GM18907 (cell line): Measurements from ENCODE around the gene TMEM42.
"Not testable (repeated sequence)": the region's sequence is repeated elsewhere in the genome, so short reads cannot be mapped to it uniquely, and the experiment has no call there.

Source experiments
- ATAC-seq: cut with Tn5 transposase; IDR thresholded peaks from one replicate; pipeline ENCODE4 v1.9.1; 2021; ENCODE audit warnings: mild to moderate bottlenecking, moderate library complexity; ENCODE audit not compliant: unreplicated experiment

TMEM42 gene

DNA sequence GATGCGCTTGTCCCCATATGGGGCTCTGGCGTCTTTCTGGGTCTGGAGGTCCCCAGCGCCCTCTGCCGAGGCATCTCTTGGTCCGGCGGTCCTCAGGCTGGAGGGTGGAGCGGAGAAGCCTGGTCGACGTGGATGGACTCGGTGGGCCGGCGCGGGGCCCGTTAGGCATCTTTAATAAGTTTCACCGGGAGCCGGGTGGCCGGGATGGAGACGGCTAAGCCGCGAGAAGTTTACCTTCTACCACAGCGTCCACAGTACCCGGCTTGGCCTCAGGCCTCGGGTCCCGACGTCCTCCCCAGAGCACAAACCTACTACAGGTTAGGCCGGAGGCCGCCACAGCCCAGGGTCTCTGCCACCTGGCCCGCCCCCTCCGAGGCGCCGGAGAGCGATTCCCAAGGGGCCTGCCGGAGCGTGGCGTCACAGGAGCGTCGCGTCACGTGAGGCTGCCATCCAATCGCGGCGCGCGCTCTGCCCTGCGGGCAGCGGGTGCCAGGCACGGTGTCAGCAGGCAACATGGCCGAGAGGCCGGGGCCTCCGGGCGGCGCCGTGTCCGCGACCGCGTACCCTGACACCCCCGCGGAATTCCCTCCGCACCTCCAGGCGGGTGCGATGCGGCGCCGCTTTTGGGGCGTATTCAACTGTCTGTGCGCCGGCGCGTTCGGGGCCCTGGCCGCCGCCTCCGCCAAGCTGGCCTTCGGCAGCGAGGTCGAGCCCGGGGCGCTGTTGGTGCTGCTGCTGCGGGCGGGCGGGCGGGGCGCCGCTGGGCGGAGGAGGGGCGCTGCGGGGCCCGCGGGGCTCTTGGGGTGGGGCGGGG lies at the start of gene TMEM42:
TSS of gene TMEM42 (plus strand) at position 501 of the 814 bp plus-strand sequence. CDS start at position 514, 13 bp downstream.
- ATAC-seq = peak; percentile 94

DNA sequence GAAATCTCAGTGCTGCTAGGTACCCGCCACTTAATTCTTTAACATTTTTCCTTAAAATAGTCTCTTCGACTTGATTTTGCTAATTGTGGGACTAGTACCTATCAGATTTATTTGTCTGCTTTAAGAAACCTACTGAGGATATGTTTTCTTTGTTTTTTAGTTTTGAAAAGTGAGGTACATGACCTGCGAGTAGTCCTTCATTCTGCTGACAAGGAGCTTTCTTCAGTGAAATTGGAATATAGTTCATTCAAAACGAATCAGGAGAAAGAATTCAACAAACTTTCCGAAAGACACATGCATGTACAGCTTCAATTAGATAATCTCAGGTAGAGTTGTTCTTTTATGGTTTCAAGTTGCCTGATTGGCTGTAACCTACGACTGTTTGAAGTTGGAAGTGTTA lies 47.0 kb upstream of the TMEM42 start:
- ATAC-seq = no peak

DNA sequence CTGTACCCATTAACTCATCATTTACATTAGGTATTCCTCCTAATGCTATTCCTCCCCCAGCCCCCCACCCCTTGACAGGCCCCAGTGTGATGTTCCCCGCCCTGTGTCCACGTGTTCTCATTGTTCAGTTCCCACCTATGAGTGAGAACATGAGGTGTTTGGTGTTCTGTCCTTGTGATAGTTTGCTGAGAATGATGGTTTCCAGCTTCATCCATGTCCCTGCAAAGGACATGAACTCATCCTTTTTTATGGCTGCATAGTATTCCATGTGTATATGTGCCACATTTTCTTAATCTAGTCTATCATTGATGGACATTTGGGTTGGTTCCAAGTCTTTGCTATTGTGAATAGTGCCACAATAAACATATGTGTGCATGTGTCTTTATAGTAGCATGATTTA lies 45.4 kb upstream of the TMEM42 start:
- ATAC-seq = not testable (repeated sequence)

- not testable (repeated sequence) for ATAC-seq
Observed at GRCh38 chr3:44821206-44821605, 40.5 kb upstream of the TMEM42 start.

- ATAC-seq = no peak
Observed at GRCh38 chr3:44825264-44825925, 36.3 kb upstream of the TMEM42 start.

DNA sequence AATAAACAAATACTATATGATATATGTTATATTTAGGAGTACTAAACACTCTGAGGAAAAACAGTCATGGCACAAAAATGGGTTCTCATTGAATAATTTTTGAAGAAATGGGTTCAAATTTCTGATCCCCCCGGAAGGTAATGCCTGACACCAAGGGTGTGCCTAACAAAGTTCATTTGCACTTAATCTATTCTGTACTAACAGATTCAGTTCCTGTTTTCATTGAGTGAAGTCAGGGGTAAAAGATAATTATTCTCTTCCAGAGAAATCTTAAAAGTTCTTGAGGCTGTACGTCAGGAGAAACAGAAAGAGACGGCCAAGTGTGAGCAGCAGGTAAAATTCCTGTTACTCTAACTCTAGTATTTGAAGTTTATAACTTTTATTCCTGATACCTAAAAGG lies 34.5 kb upstream of the TMEM42 start:
- ATAC-seq = no peak

GRCh38 chr3:44831232-44831631 lies 30.5 kb upstream of the TMEM42 start:
- no peak for ATAC-seq

GRCh38 chr3:44832032-44832431 lies 29.7 kb upstream of the TMEM42 start:
- ATAC-seq = no peak

DNA sequence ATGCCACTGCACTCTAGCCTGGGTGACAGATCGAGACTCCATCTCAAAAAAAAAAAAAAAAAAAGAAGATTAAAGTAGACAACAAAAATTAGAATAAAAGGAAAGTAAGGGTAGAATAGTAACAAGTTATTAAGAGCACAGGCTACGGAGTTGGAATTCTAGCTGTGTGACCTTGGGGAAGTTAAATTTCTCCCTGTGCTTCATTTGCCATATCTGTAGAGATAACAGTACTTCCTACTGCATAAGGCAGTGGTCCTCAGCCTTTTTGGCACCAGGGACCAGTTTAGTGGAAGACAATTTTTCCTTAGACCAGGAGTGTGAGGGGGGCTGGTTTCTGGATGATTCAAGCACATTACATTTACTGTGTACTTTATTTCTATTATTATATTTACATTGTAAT lies 28.7 kb upstream of the TMEM42 start:
- ATAC-seq = no peak

GRCh38 chr3:44833394-44833793 lies 28.3 kb upstream of the TMEM42 start:
- no peak for ATAC-seq

- no peak for ATAC-seq
Observed at GRCh38 chr3:44835684-44836083, 26.0 kb upstream of the TMEM42 start.

DNA sequence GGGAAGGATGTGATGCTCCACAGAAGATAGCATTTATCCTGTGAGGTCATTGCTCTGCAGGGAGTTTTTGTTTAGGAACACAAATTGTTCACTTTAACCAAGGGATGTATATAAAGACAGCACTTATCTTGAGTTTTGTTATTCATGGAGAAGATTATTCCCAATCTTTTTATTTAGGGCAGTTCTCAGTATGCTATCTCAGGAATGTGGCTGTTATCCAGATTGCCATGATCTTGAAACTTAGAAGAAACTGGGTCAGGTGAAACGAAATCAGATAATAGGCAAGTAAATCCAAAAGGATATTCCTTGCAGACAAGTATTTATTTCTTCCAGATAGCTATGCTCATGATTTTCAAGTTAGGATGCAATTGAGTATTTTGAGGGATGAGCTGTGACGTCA lies 19.3 kb upstream of the TMEM42 start:
- no peak for ATAC-seq

- ATAC-seq = no peak
Observed at GRCh38 chr3:44845528-44846520, 15.9 kb upstream of the TMEM42 start.

- ATAC-seq = no peak
Observed at GRCh38 chr3:44848634-44849033, 13.1 kb upstream of the TMEM42 start.

DNA sequence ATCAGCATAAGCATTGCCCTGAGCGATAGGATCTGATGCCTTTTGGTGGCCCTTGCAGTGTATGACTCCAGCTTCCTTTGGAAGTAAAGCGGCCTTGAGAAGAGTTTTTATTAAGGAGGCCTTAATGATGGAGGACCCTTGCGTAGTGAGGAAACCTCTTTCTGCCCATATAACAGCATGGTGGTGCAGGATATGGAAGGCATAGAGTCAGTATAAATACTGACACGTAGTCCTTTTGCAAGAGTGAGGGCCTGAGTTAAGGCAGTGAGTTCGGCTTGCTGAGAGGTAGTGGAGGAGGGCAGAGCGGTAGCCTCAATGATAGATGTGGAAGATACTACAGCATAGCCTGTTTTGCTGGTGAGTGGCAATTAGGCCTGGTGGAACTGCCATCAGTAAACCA lies 5.0 kb upstream of the TMEM42 start:
- ATAC-seq = not testable (repeated sequence)

- no peak for ATAC-seq
Observed at GRCh38 chr3:44860117-44860516, 1.6 kb upstream of the TMEM42 start.

DNA sequence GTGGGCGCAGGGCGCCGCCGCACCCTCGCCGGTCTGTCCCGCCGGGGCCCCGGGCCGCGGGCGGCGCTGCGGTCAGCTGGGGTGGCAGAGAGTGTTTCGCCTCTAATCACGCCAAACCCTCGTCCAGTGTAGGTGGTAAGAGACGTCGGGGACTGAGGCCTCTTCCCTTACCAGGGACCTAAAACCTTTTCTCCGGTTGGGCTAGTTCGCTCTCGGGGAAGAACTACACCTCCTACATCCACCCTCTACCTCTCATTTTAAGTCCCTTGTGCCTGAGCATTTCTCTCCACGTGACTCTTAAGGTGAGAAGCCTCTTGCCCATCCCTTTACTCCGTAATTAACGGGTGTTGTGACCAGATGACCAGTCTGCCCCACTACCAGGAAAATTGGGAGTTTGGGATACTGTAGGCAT lies 520 bp downstream of the TMEM42 start:
- ATAC-seq = peak; percentile 29

- no peak for ATAC-seq
Observed at GRCh38 chr3:44865272-44866035, 3.7 kb downstream of the TMEM42 start.

GRCh38 chr3:44867421-44868111 lies 5.9 kb downstream of the TMEM42 start:
- ATAC-seq = no peak
